Umbilical cord (tissue), 2 donors: Measurements from ENCODE around the gene FAM229A. TPM values are rescaled to one million over a fixed set of nuclear protein-coding genes. Genes with fewer than 3 reads are reported as not detected.
"Not testable (repeated sequence)": the region's sequence is repeated elsewhere in the genome, so short reads cannot be mapped to it uniquely, and the experiment has no call there.

ENCODE experiments used
- DNase-seq: peaks from one replicate; pipeline ENCODE4 v3.0.0-alpha.2; 2015; ENCODE audit warnings: low spot score
- total RNA-seq: library from RNA; depleted of rRNA; stranded (reverse); fragments of >200 nt; gene quantifications from one replicate; pipeline ENCODE4 v1.2.3, GENCODE V29; 2014; ENCODE audit warnings: low replicate concordance; ENCODE audit not compliant: insufficient read depth

Gene FAM229A
- total RNA-seq, 1 donor from 2014 or later, result 1.7 TPM

DNA sequence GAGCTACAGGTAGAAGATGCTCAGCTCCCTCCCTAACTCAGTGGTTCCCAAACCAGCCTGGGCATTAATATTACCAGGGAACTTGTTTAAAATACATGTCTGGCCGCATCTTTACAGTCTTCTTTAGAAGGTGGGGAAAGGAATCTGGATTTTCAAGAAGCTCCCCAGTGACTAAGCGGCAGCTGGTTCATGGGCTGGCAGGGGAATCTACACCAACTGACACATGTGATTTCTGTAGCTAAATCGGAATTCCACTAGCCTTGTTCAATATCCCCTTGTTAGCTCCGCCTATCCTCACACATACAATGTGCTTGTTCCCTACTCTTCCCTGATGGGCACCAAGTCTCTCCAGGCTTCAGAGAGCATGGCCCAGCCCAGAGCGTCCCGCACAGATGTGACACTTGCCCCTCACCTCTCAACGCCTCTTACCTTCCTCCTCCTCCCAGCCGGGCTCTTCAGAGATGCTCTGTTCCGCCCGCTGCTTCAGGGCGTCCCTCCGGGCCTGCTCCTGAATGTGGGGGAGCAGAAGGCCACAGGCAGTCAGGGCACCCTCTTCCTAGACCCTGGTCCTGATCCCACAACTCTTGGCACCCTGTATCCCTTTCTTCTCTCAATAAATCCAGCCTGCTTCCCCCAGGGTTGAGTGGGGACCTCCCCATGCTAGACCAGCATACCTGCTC is 15.4 kb upstream of the FAM229A start:
- DNase-seq, result no peak

DNA sequence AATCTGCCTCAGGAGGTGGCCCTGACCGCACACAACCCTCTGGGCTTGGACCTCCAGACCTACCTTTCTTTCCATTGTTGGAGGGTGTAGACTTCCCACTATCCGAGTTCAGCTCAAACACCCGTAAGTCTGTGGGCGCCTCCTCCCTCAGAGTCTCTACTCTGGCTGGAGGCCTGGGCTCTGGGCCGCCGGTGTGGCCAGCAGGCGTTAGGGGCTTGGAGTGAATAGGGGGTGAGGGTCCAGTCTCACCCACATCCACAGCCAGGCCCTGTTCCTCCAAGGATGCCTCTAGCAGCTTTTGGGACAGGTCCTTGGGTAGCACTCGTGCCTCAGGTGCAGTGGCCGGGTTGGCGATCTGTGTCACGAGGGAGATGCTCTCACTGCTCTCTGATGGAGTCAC is 13.9 kb upstream of the FAM229A start:
- no peak for DNase-seq

DNA sequence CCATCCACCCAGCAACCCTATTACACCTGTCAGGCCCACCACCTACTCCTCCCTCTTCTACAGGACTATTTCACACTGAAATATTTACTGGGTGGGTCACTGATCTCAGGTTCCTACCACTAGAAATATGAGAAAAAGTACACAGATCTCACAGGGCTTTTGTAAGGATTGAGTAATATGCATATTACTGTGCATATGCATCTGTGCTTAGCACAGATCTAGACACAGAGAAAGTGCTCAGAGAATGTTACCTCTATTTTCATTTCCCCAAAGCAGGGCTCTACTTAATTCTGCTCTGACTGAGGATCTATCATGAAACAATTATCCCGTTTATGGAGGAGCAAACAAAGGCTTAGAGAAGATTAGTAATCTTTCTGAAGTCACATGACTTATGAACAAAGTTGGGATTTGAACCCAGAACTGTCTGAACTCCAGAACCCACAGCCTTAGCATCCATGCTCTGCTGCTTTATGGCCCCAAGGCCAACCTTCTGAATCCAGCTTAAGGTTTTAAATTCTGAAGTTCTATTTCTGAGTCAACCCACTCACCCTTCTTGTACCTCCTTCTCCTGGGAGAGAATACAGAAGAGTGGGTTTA is 11.8 kb upstream of the FAM229A start:
- no peak for DNase-seq

DNA sequence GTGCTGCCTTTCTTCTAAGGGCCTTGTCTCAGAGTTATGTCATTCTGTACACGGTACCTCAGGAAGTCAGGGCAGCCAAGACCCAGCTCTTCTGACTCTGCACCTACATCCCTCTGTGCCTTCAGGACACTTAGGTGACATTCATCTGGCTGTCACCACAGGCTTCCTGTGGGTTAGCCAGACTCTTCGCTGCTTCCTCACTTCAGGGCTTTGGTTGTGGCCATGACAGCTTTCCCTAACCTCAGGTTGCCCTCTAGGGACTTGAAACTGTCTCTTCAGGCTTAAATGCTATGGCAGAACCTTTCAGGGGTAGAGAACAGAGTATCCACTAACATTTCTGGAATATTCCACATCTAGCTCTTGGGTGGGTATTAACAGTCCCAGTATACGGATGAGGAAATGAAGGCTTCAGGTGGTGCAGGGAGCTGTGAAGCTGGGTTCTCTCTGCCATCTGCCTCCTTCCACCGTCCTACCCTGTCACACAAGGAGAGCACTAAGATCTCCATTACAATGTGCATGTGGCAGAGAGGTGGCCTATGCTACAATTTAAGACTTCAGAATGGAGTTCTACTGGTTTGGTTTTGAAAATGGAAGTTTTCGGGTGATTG is 10.0 kb upstream of the FAM229A start:
- DNase-seq, result no peak

DNA sequence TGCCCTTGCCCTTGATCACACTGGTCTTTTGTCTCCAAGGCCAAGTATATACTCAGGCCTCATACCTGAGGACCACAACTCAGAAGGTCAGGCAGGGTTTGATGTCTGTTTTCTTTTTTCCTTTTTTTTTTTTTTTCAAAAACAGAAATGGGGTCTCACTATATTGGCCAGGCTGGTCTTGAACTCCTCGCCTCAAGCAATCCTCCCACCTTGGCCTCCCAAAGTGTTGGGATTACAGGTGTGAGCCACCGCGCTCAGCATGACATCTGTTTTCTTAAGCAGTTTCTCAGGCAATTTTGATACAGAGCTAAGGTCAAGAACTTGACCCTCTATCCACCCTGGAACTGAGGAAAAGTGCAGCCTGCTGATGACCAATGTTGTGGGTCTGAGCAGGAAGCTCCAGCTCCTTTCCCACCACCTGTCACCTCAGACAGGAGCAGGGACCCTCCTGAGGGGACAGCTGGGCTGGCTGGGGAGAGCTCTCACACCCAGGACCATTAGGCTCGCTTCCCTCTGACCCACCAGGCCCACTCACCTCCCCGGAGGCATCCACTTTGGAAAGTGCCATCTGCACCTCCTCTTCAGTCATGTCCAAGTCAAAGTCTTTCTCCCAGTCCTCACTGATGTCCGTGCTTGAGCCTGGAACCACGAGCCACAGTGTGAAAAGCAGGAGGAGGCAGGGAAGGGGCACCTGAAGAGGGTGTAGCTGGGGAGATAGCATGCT is 5.8 kb upstream of the FAM229A start:
- DNase-seq, result no peak

DNA sequence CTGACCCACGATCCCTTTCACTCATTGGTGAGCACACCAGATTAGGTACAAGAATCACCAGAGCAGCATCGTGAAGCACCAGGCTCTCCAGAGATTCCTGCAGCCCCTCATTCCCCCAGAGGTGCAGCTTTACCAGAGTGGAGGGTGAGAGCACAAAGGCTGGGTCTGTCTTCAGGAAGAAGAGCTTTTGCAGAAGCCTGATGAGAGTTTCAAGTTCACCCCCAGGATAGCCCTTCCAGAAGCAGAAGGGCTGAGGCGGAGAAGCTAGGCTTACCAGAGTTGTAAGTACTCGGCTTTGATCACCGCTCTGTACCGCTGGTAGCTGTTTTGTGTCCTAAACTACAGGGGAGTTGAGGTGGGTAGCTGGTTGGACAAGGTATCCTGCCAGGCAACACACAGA is 3.2 kb upstream of the FAM229A start:
- no peak for DNase-seq

DNA sequence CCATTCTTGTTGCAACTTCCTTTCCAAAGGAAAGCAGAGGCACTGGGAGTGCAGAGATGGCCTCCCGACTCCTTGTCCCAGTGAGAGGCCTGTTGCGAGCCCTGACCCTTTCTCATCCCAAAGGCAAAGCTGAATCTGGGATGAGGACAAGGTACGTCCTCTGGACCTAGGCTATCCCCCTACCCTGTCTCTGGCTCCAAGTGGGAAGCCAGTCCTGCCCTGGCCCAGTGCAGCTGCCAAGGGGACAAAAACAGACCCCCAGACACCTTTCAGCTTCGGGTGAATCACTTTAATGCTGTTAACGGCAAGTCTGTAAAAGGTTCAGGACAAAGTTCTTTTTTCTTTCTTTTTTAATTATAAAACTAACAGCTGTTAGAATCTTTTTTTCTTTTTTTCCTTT is 2.6 kb upstream of the FAM229A start:
- no peak for DNase-seq

DNA sequence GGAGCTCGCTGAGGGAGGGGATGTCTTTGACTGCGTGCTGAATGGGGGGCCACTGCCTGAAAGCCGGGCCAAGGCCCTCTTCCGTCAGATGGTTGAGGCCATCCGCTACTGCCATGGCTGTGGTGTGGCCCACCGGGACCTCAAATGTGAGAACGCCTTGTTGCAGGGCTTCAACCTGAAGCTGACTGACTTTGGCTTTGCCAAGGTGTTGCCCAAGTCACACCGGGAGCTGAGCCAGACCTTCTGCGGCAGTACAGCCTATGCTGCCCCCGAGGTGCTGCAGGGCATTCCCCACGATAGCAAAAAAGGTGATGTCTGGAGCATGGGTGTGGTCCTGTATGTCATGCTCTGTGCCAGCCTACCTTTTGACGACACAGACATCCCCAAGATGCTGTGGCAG is 1.4 kb upstream of the FAM229A start:
- no peak for DNase-seq

DNA sequence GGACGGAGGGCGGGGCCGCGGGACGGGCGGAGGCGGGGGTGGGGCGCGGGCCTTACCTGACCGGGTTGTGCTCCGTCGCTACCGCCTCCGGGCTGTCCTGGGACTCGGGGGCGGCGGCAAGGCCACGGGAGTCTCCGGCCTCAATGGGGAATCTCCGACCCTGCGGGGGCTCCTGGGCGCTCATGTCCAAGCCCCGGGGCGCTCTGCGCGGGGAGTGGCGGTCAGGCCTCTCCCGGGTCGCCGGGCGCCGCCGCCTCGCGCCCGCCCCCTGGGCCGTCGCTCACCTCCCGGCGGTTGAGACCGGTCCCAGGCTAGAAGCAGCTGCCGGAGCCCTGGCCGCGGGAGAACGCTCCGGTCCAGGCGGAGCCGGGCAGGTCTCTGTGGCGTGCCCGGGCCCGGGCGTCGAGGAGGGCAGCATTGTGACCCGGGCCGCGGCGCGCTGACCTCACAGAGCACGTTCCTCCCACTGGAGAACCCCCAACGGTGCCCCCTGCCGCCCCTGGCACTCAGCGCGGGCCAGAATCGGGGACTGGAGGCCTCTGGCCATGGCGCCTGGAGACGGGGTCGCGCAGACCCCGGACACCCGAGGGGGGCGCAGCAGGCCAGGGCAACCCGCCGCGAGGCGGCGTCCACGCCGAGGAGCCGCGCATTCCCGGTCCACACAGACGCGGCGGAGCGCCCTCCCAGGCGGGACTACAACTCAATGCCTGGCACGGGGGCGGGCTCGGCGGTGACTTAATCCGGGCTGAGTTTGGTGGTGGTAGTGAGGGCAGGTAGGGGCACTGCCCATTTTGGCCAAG is 411 bp downstream of the FAM229A start:
- peak; percentile 66 for DNase-seq

DNA sequence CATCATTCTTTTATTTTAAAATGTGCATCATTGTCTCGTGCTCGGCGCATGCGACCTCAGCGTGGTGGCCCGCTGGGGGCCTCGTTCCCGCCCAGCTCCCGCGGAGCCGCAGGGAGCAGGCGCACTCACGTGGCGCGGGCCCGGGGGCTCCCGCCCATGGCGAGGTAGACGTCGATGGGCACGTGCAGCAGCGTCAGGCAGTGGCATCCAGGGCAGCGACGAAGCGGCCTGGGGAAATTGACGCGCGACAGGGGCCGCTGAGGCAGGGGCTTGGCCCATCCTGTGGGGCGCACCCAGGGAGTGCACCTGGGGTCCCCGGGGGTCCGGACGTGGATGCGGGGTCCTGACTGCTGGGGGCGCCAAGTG is 994 bp downstream of the FAM229A start:
- DNase-seq, result no peak

DNA sequence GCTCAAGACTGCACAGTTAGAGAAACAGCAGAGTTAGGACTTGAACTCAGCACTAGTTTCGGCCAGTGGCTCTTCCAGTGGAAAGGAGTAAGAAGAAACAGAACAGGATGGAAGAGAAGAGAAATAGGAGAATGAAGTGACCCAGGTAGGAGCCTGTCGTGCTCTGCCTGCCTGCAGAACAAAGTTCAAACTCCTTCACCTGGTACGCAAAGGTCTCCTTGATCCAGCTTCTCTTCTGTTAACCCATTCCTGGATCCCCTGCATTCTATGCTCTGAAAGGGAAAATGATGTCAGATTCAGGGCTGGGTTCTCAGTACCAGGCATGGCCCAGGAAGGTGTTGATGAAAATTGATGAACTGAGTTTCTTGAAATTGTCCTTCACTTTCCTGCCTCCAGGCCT is 3.9 kb downstream of the FAM229A start:
- no peak for DNase-seq

DNA sequence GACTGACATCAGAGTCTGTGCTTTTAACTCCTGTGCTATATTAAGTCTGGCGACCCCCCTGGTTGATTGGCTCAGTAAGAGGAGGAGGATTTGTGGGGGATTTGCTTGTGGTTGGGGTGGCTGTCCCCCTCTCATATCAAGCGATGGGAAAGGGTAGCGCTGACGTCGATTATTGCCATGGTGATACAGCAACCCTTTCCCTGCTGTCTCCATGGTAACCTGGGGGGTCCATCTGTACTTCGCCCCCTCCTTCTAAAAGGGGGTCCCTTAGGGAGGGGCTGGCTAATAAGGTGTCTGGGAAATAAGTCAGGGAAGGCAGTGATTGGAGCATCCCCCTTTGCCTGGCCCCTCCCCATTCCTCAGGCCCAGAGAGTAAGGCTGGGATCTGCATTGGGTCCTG is 4.7 kb downstream of the FAM229A start:
- DNase-seq, result no peak

DNA sequence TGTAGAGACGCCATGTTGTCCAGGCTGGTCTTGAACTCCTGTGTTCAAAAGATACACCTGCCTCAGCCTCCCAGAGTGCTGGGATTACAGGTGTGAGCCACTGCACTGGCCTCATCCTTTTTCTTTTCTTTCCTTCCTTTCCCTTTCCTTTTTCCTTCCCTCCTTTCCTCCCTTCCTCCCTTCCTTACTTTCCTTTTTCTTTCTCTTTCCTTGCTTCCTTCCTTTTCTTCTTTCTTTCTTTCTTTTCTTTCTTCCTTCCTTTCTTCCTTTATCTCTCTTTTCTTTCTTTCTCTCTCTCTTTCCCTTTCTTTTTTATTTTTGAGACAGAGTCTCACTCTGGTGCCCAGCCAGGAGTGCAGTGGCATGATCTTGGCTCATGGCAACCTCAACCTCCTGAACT is 5.8 kb downstream of the FAM229A start:
- DNase-seq, result no peak

DNA sequence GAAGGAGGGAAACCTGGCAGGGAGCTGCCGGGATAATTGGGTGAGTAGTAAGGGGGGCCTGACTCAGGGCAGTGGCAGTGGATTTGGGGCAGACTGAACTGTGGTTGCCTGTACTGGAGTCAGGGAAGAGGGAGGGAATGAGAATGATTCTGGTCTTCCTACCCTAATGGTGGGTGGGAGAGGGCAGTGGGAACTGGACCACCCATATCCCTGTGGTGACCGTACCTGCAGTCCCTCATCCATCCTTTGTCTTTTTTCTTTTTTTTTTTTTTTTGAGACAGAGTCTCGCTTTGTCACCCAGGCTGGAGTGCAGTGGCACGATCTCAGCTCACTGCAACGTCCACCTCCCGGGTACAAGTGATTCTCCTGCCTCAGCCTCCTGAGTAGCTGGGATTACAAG is 6.5 kb downstream of the FAM229A start:
- not testable (repeated sequence) for DNase-seq

DNA sequence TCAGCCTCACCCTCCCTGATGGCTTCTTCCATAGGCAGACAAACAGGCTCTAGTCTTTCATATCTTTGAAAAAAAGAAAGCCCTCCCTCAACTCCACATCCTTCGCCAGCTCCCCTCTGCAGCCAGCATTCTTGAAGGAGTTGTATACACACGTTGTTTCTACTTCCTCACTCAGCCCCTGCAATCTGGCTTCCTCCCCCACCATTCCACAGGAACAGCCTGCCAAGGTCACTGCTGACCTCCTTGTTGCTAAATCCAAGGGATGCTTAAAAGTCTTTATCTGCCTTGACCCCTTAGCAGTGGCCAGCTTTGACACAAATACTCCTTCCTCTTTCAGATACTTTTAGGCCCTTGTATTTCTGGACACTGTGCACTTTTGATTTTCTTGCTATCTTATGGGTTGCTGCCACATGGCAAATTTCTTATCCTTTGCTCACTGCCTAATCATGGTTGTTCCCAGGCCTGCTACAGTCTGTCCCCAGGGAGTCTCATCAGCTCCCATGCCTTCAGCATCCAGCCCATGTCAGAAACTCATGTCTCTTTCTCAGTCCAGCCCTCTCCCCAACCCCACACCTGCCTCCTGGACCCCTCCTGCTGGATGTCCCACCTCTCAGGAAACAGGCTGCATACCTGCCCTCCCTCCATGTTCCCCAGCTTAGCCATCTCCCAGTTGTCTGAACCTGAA is 8.3 kb downstream of the FAM229A start:
- DNase-seq, result peak; percentile 71

DNA sequence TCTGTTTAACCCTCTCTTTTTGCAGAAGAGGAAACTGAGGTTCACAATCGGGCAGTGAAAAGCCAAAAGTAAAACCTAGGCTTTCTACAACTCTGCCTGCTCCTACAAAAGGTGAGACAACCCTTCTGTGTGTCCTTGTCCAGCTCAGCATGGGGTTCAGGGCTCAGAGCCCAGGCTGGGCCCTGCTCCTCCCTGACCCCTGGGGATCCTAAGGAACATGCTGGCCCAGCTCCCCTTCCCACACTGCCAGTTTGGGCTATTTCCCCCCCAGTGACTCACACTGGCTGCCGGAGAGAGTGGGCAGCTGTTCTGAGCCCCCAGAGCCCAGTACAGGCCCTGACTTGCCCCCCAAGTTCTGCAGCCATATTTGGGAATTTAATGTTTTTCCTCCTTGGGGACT is 8.9 kb downstream of the FAM229A start:
- DNase-seq, result no peak

DNA sequence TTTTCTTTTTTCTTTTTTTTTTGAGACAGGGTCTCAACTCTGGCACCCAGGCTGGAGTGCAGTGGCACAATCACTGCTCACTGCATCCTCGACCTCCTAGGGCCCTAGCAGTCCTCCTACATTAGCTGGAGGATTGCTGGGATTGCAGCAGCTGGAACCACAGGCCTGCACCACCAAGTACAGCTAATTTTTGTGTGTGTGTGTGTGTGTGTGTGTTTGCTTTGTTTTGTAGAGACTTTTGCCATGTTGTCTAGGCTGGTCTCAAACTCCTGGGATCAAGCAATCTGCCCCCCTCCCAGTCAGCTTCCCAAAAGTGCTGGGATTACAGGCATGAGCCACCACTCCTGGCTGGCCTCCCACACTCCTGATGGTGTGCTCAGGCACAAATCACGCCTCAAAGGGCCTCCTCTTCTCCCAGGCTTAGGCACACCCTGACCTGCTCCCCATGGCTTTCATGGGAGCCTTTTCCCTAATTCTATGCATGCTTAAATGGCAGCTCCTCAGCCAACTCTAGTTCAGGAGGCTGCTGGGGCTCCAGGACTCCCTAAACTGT is 9.4 kb downstream of the FAM229A start:
- no peak for DNase-seq

DNA sequence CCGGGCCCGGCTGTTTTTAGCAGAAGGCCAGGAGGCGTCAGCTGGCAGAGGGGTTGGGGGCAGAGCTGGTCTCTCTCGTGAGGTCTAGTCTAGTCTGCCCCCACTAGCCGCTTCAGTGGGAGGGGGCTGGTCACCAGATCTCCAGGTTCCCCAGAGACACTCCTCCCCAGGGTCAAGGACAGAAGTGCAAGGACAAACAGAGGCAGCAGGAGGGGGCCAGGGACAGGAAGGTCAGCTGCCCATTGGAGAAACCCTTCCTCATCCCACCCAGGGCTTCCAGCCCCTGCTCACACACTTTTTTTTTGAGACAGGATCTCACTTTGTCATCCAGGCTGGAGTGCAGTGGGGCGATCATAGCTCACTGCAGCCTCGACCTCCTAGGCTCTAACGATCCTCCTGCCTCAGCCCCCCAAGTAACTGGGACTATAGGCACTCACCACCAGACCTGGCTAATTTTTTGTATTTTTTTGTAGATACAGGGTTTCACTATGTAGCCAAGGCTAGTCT is 10.0 kb downstream of the FAM229A start:
- DNase-seq, result no peak

DNA sequence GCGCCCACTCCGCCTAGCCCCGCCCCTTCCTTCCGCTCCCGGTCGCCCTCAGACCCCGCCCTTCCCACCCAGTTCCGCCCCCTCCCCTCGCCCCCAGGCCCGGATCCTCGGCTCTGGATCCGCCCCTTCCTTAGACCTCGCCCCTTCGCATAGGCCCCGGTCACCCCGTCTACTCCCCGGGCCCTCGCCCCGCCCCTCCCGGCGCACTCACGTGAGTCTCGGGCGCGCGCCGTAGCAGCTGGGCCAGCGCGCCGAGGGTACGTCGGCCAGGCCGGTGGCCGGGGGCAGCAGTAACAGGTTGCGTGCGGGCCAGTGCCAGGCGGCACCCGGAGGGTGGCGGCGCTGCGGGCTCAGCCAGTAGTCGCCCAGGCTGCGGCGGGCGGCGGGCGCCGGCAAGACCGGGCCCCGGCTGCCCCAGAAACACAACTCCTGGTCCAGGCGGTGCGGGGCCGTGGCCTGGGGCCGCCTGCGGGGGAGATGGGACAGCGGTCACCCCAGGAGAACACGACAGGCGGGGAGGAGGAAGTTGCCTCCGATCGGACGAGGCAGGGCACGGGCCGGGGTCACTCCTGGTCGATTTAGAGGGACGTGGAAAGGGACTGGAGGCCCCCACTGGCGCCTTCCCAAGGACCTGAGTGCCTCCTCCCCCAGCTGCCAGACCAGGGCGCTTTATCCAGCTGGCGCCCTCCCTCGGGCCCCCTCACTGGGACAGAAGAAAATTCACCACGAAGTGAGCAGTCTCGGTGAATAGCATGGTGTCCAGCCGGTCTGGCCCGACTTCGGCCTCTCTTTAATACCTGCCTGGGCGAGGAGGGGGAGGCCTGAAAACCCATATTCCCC is 10.7 kb downstream of the FAM229A start:
- peak; percentile 96 for DNase-seq
